ELF-1 (cell line): ENCODE measurements around the gene PRODH2.
A peak's percentile ranks its signal among the peaks of the same experiment; 100 is the strongest.

ENCODE experiments used
- DNase-seq: peaks from one replicate; pipeline ENCODE4 v3.0.0-alpha.2; 2016; ENCODE audit warnings: low read depth, low spot score

PRODH2 gene

DNA sequence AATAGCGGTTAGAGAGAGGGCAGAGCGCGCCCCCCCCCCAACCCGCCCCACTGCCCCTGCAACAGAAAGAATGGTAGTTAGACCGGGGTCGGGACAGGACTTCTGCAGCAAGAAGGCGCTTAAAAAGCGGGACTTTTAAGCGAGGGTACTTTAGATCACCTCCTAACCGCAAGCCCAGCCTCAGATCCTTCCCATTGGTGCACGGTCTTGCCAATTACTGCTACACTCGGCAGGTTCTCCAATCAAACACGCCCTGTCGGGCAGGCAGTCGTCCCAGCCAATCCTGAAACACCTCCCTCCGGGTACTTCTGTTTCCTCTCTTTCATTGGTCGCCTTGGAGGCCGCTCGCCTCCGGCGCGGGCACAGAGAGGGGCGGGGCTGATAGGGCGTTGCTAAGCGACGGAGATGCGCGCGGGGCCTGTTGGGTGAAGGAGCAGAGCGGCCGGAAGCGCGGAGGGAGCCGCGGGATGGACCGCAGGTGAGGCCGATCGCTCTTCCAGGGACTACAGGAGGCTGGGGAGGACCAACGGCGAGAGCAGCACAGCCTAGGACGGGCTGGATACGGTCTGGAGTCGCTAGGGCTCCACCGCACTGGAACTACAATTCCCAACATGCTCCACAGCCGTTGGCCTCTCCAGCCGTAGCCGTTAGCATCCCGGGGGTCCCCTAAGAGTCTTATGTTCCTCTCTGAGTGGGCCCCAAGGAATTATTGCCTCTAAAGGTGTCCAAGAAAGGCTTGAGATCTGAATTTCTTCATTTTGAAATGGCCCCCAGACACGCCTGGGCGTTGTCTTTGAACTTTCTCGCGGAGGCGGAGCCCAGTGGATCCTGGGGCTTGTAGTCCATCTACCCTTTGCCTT is 54.7 kb downstream of the PRODH2 start, which contains the start of gene PROSER3:
Gene PROSER3 (plus strand): TSS at position 428 of the 860 bp plus-strand sequence. CDS start 40 bp downstream, at position 468.
- peak; percentile 100 for DNase-seq

DNA sequence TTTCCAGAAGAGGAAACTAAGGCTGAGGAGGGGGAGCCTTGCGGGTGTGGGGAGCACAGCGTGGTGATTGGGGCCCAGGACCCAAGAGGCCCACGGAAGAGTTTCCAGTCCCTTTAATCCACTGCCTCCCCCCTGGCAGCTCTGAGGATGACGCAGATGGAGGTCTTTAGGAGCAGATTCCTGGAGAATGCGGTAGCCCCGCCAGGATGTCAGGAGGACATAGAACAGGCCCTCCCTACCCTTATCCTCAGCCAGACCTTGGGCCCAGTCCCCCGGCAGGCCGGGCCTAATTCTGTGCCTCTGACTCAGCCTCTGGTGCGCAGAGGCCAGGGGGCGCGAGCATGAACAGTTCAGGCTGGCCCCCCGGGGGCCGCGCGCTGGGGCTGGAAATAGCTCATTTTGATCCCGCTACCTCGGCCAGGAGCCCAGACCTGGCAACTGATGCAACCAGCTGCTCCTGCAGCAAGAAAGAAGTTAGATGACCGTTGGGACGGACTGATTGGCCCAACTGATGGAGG is 55.4 kb downstream of the PRODH2 start:
- DNase-seq, result peak; percentile 93

DNA sequence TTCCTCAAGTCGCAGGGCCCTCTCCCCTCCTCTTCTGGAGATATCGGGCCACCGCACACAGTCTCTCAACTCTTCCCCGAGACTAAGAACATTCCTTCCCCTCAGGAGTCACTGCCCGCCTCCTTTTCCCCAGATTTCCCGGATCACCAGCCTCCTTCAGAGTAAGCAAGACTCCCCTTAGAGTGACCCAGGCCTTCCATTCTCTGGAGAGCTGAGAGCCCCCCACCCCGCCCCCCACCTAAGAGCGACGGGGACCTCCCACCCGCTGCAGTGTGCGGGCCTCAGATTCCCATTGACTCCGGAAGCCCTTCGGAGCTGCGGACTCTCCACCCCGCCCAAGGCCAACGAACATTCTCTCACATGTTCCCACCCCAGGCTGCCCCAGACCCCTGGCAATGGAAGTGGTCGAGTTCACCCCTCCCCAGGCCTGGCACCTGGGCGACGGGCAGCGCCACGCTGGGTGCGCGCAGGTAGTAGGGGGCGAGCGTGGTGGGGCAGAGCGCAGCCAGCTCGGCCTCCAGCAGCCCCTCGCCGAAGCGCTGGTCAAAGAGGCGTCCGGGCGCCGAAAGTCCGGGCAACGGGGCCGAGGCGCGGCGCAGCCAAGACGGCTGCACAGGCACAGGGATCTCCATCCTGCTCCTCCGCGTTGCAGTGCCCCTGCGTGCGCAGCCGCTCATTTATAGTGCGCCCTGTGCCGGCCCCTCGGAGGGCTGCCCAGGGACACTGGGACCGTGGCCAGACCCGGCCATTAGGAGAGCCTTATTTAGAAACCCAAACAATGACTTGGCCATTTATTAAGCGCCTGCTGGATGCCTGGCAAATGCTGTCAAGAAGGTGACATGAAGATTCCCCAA is 56.0 kb downstream of the PRODH2 start, which contains the start of gene HSPB6:
Gene HSPB6 (minus strand): TSS at position 653 of the 854 bp plus-strand sequence. CDS start 21 bp downstream, at position 632.
- peak; percentile 56 for DNase-seq

DNA sequence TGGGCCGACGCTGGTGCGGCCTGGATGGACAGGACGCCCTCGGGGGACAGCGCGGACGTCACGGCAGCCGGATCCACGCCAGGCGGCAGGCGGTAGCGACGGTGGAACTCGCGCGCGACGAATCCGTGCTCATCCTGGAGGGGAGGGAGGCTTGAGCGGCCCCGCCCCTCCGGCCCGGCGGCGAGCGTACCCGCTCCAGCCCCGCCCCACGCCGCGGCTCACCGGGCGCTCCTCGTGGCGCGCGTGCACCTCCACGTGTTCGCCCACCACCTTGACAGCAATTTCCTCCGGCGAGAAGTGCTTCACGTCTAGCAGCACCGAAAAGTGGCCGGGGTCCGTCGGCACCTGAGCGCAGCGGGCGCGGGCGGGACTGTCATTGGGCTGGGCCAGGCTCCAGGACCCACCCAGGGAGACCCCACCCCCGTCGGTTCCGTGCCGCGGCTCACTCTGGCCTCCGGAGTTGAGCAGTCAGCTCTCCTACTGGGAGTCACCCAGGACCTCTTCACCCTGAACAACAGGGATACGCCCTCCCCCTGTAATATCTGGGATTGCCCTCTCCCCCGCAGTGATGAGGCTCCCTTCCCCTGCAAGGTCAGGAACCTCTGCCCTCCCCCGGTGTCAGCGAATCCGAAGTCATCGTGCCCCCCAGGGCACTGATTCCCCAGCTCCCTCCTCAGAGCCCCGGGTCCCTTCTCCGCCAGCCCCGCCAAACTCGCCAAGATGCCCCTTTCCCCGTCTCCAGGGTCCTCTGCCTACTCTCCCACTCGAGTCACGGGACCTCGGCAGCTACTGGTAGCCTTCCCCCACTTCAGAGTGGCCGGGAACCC is 56.9 kb downstream of the PRODH2 start:
- DNase-seq, result peak; percentile 26

DNA sequence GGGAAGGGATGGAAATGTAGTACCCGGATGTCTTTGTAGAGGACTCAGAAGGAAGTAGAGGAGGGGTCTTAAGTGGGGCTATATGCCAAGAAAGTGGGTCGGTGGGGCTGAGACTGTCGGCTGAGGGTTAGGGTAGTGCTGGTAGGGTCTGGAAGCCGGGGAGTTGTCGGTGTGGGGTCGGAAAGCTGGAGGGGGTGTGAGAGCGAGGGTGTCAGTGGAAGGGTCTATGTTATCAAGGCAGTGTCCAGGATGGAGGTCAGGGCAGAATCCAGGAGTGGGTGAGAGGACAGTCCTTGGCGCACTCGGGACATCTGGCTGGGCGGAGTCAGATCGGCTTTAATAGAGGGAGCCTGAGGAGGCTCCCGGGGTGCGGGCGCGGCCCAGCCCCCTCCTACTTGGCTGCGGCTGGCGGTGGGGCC is 57.5 kb downstream of the PRODH2 start:
- DNase-seq, result peak; percentile 29

DNA sequence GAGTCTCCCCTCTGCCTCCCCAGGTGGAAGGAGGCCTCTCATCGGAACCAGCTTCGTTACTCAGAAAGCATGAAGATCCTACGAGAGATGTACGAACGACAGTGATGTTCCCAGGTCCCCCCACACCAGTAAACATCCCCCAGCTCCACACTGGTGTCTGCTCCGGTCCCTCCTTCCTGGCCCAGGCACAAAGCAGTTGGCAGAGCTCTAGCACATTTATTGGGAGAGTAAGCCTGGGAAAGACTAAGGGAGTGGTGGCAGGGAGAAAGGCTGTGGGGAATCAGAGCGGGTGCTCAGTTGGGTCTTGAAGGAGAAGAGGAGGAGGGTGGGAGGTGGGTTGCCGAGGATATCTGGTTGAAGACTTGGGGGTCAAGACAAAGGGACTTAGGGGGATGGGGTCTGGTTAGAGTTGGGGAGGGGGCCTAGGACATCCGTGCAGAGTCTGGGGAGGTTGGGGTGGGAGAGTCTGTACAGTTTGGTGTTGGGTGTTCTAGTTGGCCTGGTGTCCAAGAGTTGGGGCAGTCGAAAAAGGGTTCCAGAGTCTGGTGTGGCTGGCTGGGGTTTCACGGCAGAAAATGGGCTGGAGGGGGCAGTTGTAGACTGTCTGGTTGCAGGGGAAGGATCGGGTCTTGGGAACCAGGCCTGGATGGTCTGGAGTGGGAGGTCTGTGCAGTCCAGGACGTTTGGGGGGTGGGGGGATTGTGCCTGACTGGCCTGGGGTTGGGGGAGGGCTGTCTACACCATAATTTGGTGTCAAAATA is 58.1 kb downstream of the PRODH2 start:
- no peak for DNase-seq

DNA sequence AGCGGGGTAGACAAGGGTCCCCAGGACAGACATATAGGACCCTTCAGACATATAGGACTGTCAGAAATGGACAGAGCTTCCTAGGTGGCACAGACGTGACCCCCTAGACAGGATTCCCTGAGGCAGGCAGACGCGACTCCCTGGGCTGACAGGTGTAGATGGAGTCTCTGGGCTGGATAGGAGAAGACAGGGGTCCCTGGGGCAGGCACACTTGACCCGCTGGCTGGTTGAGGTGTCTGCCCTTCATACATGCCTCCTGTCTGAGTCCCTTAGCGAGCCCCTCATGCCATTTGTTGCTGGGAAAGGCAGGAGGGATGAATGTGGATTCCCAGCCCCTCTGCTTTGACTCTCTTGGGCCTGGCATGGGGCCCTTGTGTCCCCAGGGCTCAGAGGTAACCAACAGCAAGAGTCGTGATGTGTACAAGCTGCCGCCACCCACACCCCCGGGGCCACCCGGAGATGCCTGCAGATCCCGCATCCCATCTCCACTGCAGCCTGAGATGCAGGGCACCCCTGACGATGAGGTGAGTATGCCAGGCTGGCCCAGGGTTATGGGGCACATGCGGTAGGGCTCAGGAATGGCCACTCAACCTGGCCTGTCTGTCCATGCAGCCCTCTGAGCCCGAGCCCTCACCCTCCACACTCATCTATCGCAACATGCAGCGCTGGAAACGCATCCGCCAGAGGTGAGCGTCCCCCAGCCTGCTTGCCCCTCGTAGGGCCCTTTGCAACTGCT is 58.8 kb downstream of the PRODH2 start:
- DNase-seq, result no peak

DNA sequence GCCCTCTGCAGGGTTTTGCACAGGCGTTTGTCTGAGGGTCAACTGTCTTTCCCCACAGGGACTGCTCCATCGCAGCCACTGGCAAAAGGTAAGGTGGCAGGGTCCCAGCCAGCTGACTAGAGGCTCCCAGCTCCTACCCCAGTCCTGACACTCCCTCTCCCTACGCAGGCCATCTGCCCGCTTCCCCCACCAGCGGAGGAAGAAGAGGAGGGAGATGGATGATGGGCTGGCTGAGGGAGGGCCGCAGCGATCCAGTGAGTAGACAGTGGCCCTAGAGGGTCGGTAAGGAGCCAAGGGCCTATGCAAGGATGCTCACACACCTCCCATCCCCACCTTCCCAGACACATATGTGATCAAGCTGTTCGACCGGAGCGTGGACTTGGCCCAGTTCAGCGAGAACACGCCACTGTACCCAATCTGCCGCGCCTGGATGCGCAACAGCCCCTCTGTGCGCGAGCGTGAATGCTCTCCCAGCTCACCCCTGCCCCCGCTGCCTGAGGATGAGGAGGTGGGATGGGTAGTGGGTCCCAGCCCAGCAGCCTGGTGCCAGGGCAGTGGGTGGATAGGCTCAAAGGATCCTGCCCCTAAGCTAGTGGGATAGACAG is 59.8 kb downstream of the PRODH2 start:
- DNase-seq, result no peak

DNA sequence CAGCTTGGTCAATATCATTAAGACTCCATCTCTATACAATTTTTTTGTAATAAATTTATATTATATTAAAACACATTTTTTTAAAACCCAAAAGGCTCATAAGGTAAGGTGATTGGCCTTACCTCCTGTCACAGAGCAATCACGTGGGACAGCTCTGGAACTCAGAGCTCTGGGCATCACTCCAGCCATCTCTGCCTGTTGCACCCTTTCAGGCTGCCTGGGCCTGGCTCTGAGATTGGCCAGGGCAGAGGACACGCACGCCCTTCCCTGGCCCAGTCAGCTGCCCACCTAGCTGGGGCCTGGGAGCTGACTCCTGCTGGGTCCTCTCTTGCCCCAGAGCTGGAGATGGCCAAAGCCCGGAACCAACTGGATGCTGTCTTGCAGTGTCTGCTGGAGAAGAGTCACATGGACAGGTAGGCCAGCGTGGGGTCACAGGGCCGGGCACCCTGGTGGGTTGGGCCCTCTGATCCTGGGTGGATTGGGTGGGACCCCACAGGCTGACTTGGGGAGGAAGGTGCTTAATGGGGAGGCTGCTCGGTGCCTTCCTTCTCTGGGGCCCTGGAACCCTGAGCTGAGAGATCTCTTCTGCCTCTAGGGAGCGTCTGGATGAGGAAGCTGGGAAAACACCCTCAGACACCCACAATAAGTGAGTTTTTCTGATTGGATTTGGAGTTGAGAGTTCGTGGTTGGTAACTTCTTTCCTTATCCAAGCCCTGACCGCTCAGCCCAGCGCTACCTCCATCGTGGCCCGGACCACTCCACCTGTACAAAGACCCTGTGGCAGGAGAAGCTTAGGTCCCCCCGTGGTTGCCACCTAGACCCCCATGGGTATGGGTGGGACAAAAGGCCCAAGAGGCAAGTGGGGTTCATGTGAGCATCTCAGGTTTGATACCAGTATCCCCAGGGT is 60.6 kb downstream of the PRODH2 start:
- no peak for DNase-seq

DNA sequence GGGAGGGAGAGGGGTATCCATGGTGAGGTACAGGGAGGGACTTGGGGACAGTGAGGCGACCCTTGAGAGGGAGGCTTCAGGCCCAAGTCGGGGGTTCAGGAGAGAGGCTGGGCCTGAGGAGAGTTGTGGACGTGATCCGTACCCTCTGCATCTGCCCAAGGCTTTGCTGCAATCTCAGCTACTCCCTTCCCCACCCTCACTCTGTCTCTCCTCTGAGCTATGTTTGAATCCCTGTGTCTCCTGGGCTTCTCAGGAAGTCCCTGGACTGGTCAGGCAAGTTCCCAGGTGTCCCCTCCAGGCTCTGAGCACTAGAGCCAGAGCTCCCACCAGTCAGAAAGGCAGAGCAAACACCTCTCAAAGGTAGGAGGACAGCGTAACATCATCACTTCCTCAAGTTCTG is 62.5 kb downstream of the PRODH2 start:
- DNase-seq, result peak; percentile 87
